SH-SY5Y (cell line): Measurements from ENCODE around the gene PLCB4.

Experiments
- GATA2 ChIP-seq: IDR thresholded peaks from 2 replicates; pipeline ENCODE4 v1.6.1; 2011; ENCODE audit warnings: mild to moderate bottlenecking, low read depth, low read length
- GATA3 ChIP-seq: IDR thresholded peaks from 2 replicates; pipeline ENCODE4 v1.6.1; 2011; ENCODE audit warnings: low read depth, mild to moderate bottlenecking, low read length, moderate library complexity

DNA sequence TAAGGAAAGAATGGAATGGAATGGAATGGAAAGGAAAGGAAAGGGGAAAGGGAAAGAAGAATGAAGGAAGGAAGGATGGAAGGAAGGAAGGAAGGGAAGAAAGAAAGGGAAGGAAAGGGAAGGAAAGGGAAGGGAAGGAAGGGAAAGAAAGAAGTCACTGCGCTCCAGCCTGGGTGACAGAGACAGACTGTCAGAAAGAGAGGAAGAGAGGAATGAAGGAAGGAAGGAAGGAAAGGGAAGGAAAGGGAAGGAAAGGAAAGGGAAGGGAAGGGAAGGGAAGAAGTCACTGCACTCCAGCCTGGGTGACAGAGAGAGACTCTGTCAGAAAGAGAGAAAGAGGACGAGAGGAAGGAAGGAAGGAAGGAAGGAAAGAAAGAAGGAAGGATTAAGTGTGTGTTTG lies 224.3 kb downstream of the PLCB4 start:
- TF ChIP-seq GATA3, result no peak
- TF ChIP-seq GATA2, result no peak
